ENCODE measurements around the gene TWSG1.
"Not testable (repeated sequence)": the region's sequence is repeated elsewhere in the genome, so short reads cannot be mapped to it uniquely, and the experiment has no call there.

Gene TWSG1

DNA sequence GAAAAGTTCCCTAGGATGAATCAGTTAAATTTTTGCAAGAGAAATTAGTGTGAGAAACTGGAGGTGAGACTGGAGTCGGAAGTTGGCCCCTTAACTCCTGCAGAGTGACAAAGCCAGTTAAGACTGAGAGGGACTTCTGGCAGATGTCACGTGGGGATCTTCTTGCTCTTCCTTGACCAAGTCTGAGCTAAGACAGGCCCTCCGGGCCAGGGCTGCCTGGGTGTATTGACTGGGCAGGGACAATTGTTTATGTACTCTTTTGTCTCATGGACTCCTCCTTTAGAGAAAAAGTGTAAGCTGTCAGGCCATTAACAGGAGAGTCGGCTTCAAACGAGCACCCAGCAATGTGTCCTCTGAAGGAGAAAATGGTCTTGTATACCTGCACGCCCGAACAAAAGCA lies 92.2 kb downstream of the TWSG1 start:
- TF ChIP-seq, protein P1, sequence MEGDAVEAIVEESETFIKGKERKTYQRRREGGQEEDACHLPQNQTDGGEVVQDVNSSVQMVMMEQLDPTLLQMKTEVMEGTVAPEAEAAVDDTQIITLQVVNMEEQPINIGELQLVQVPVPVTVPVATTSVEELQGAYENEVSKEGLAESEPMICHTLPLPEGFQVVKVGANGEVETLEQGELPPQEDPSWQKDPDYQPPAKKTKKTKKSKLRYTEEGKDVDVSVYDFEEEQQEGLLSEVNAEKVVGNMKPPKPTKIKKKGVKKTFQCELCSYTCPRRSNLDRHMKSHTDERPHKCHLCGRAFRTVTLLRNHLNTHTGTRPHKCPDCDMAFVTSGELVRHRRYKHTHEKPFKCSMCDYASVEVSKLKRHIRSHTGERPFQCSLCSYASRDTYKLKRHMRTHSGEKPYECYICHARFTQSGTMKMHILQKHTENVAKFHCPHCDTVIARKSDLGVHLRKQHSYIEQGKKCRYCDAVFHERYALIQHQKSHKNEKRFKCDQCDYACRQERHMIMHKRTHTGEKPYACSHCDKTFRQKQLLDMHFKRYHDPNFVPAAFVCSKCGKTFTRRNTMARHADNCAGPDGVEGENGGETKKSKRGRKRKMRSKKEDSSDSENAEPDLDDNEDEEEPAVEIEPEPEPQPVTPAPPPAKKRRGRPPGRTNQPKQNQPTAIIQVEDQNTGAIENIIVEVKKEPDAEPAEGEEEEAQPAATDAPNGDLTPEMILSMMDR (IDR thresholded peaks at IDR 0.05; ENCODE audit: low read depth, low read length, missing control alignments): no peak
- no peak for DNase-seq (ENCODE audit: extremely low read depth, low read depth)
- H3K4me3 ChIP-seq (replicated peaks; ENCODE audit: low read depth, low read length): no peak overlapping the region

DNA sequence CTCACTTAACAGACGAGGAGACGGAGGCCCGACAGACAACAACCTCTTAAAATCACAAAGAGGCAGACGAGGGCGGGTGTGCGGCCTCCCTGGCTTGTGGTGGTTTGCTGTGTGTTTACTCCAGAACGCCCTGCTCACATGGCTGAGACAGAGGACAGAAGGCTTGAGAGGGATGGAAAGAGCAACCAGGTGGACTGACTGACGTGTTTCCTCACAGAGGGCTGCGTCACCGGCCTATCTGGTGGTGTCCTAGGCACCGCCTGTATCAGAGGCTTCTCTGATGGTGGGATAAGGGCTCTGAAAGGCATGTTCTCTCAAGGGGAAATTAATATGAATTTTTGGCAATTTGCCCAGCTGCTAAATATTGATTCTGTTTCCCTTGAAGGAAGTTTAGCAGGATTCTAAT lies 93.7 kb downstream of the TWSG1 start:
- H3K4me3 ChIP-seq (replicated peaks; ENCODE audit: low read depth, low read length): no peak overlapping the region
- TF ChIP-seq, protein P1 (IDR thresholded peaks at IDR 0.05; ENCODE audit: low read depth, low read length, missing control alignments): no peak
- DNase-seq (ENCODE audit: extremely low read depth, low read depth): no peak

DNA sequence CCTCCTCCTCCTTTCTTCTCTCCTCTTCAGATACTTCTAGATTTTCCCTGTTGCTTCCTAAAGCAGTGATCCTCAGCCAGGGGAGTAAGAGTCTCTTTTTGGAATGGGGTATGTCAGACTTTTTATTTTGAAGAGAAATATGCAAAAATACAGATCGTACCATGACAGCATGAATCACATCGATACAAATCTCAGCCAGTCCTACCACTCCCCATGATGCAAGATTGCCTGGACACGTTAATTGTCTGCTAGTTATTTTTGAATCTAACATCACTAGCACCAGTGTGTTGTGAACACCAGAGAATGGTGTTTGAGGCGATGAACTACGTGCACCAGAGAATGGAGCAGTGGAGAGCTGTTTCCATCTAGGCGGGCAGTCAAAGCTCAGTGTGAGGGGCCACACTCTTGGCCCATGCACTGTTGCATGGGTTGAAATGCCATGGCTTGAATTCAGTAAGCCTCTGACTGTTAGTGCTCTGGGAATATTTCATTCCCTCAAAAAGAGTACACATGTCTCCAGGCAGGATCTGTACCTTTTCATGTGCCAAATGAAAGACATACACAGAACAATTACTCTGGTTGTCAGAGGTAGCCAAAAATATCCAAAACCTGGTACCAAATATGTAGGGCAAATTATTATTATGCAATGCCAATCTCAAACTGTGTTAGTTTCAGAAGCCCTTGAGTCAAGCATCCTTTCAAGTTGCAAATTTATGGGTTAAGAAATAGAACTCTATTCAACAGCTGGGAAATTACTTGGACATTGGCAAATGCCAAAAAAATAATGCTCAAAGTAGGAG lies 94.5 kb downstream of the TWSG1 start:
- DNase-seq (ENCODE audit: extremely low read depth, low read depth): no peak
- TF ChIP-seq, protein P1 (IDR thresholded peaks at IDR 0.05; ENCODE audit: low read depth, low read length, missing control alignments): no peak
- H3K4me3 ChIP-seq (replicated peaks; ENCODE audit: low read depth, low read length): no peak overlapping the region

DNA sequence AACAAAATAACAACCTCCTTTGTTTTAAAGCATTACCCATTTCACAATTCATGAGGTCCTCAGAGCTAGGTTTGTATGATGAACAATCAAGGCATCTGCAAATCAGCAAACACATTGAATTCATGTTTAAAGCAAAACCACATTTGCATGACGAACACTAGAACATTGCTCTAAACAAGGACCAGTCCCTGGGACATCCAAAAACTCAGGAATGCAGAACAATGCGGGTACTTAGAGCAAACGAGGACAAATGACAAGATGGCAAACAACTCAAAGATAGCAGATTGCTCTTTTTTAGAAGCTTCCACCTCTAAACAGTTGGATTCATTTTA lies 95.1 kb downstream of the TWSG1 start:
- TF ChIP-seq, protein P1 (IDR thresholded peaks at IDR 0.05; ENCODE audit: low read depth, low read length, missing control alignments): no peak
- no peak overlapping the region for H3K4me3 ChIP-seq (replicated peaks; ENCODE audit: low read depth, low read length)
- DNase-seq (ENCODE audit: extremely low read depth, low read depth): no peak

DNA sequence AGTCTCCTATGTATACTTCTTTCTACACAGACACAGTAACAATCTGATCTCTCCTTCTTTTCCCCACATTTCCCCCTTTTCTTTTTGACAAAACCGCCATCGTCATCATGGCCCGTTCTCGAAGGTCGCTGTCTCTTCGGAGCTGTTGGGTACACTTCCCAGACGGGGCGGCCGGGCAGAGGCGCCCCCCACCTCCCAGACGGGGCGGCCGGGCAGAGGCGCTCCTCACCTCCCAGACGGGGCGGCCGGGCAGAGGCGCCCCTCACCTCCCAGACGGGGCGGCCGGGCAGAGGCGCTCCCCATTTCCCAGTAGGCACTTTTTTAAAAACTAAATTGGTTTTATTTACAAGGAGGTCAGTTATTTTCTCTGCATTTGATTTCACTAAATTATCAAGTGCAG lies 95.7 kb downstream of the TWSG1 start:
- not testable (repeated sequence) for DNase-seq (ENCODE audit: extremely low read depth, low read depth); H3K4me3 ChIP-seq (replicated peaks; ENCODE audit: low read depth, low read length)

DNA sequence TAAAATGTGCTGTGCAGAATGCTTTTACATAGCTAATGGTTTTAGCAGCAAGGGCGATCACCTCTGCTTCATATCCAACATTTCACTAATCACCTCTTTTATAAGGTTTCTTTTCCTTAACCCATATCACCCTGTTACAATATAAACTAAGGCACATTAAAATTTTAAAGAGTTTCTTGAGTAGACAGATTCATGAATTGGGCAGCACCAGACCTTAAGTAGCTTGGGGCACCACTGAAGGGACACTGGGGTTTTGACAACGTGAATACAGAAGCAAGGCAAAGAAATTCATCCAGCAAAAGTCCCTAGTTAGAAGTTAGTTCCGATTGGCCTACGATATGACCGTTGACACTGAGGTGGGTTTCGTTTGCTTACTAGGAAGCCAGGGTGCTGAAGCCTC lies 96.7 kb downstream of the TWSG1 start:
- TF ChIP-seq, protein P1 (IDR thresholded peaks at IDR 0.05; ENCODE audit: low read depth, low read length, missing control alignments): no peak
- H3K4me3 ChIP-seq (replicated peaks; ENCODE audit: low read depth, low read length): no peak overlapping the region
- DNase-seq (ENCODE audit: extremely low read depth, low read depth): no peak

DNA sequence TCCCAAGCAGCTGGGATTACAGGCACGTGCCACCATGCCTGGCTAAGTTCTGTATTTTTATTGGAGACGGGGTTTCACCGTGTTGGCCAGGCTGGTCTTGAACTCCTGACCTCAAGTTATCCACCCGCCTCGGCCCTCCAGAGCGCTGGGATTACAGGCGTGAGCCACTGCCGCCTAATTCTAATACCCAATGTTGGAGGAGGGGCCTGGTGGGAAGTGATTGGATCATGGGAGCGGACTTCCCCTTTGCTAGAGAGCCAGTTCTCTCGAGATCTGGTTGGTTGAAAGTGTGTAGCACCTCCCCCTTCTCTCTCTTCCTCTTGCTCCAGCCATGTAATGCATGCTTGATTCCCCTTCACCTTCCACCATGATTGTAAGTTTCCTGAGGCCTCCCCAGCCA lies 98.5 kb downstream of the TWSG1 start:
- not testable (repeated sequence) for H3K4me3 ChIP-seq (replicated peaks; ENCODE audit: low read depth, low read length); DNase-seq (ENCODE audit: extremely low read depth, low read depth)

DNA sequence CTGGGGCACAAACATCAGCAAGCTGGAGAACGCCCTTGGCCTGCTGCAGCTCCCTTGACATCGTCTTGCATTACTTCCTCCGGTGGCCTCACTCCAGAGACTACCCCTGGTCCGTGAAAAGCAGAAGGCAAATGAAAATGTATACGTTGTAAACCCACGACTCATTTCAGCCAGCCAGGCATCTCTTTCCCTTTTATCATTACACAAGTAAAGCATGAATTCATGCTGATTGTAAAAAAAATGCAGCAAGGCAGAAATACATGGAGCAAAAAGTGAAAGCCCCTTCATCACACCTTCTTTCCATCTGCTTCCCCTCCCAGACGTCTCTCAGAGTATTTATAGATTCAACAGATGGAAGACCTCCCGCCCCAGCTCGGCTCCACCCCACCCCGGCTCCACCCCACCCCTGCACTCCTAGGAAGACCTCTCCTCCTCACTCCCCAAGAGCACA lies 99.1 kb downstream of the TWSG1 start:
- H3K4me3 ChIP-seq (replicated peaks; ENCODE audit: low read depth, low read length): no peak overlapping the region
- DNase-seq (ENCODE audit: extremely low read depth, low read depth): no peak
- TF ChIP-seq, protein P1 (IDR thresholded peaks at IDR 0.05; ENCODE audit: low read depth, low read length, missing control alignments): no peak

All from HFF-Myc (cell line).